ENCODE measurements around the gene EIF4G2.

The EIF4G2 gene

DNA sequence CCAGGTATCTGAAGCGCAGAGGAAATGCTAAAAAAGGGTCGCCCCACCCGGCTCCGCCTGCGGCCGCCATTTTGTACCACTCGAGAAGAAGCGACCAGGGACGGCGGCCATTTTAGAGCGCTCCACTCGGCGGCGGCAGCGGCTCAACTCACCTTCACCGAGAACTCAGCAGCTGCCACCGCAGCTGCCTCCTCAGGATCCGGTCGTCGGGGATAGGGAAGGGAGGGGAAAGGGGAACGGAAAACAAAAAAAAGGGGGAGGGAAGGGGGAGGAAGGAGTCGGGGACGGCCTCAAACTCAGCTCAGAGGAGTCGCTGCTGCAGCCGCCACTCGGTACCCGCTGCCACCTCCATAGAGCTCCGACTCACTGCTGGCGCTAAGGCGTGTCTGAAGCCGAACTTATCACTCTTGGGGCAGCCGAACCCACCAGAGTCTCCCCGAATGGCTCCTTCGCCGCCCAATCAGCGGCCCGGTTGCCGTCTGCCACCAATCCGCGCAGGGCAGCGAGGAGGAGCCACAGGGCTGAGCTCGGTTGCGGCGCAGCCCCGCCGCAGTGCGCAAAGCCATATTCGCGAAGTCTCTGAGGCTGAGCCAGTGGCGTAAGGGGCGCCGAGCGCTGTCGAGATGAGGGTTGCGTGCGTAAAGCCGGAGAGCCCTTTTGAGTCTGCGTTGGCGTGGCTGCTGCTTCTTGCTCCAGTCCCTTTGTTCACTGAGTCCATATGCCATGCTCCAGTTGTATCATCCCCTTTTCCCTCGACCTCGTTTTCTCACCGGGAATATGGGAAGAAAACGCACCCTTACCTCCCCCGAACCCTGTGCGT lies at the start of gene EIF4G2:
EIF4G2 (minus strand) TSS at position 374 of the 820 bp plus-strand sequence.
- Histone ChIP-seq H3K9ac (ENCODE audit: low read depth in 1 of 2, low read length in 2 of 2) (peak within 1 kb of the TSS; percentile 99 to 100), H3K4me3 (ENCODE audit: low read length in 2 of 2) (peak within 1 kb of the TSS; percentile 83 to 97), H3K36me3 (ENCODE audit: control insufficient read depth in 2 of 2, insufficient read depth in 2 of 2, low read length in 2 of 2) (peaks cover 29 to 32% of the 10 kb centered on the region in 2 donors), H3K9me3 (ENCODE audit: control insufficient read depth in 2 of 2, low read length in 2 of 2) (no peaks in the 10 kb centered on the region), H3K27ac (ENCODE audit: low read depth in 2 of 2, low read length in 2 of 2) (peak within 1 kb of the TSS; percentile 97 to 99), H3K4me1 (ENCODE audit: control insufficient read depth in 2 of 2, insufficient read depth in 2 of 2, low read length in 2 of 2) (peaks cover 17 to 22% of the 10 kb centered on the region in 2 donors), H3K27me3 (ENCODE audit: control insufficient read depth in 2 of 2, insufficient read depth in 2 of 2, low read length in 2 of 2) (no peaks in the 10 kb centered on the region)

DNA sequence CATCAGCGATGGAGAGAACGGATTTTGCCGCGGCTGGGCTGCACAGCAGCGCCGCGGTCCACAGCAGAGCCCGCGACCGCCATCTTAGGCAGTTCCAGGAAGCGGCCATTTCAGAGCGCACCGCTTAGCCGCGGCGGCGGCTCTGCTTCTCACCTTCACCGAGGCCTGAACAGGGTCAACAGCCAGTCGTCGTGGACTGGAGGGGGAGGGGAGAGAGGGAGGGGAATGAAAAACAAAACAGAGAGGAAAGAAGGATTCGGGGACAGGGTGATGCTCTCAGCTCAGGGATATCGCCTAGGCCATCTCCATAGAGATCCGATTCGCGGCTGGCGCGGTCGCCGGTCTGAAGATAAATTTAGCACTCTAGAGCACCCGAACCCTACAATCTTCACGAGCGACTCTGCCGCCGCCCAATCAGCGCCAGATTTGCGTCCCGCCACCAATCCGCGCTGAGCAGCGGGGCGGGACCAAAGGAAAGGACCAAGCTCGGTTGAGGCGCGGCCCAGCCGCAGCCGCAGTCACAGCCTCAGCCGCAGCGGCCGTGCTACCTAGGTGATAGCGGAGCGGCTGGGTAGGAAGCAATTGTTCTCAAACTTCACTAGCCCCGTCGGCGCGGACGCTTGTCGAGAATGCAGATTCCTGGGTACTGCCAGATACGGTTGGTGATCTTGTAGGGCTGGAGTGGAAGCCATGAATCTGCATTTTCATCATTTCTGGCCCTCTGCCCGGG lies 49.1 kb upstream of the EIF4G2 start, which contains the start of gene ZBED5:
ZBED5 (minus strand) TSS at position 345 of the 730 bp plus-strand sequence. CDS start 3,108 bp downstream, outside the sequence.
- H3K4me1 ChIP-seq (ENCODE audit: control insufficient read depth in 2 of 2, insufficient read depth in 2 of 2, low read length in 2 of 2), result peaks cover 8% of the 10 kb centered on the region in 2 donors
- peaks cover 22 to 26% of the 10 kb centered on the region in 2 donors for H3K36me3 ChIP-seq (ENCODE audit: control insufficient read depth in 2 of 2, insufficient read depth in 2 of 2, low read length in 2 of 2)
- no peaks in the 10 kb centered on the region for H3K27me3 ChIP-seq (ENCODE audit: control insufficient read depth in 2 of 2, insufficient read depth in 2 of 2, low read length in 2 of 2)
- no peaks in the 10 kb centered on the region for H3K9me3 ChIP-seq (ENCODE audit: control insufficient read depth in 2 of 2, low read length in 2 of 2)
- peak within 1 kb of the TSS; percentile 97 to 99 for H3K9ac ChIP-seq (ENCODE audit: low read depth in 1 of 2, low read length in 2 of 2)
- peak within 1 kb of the TSS; percentile 83 to 91 for H3K4me3 ChIP-seq (ENCODE audit: low read length in 2 of 2)
- H3K27ac ChIP-seq (ENCODE audit: low read depth in 2 of 2, low read length in 2 of 2), result peak within 1 kb of the TSS; percentile 99

DNA sequence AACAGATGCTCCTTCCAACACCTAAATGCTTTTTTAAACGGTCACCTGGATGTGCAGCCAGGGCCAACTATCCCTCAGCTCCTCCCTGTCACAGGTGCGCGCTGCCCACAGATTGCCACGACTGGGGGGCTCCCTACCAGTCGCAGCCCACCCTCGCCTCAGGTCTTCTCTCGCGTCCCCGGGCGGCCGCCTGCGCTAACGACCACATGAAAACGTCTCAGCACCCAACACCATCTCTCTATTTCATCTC lies 48.7 kb upstream of the EIF4G2 start:
- H3K4me1 ChIP-seq (ENCODE audit: control insufficient read depth in 2 of 2, insufficient read depth in 2 of 2, low read length in 2 of 2), result peaks cover 8% of the 10 kb centered on the region in 2 donors
- peak overlapping the region; percentile 96 to 97 for H3K9ac ChIP-seq (ENCODE audit: low read depth in 1 of 2, low read length in 2 of 2)
- H3K4me3 ChIP-seq (ENCODE audit: low read length in 2 of 2), result peak overlapping the region; percentile 83 to 91
- H3K36me3 ChIP-seq (ENCODE audit: control insufficient read depth in 2 of 2, insufficient read depth in 2 of 2, low read length in 2 of 2), result peaks cover 25 to 27% of the 10 kb centered on the region in 2 donors
- H3K9me3 ChIP-seq (ENCODE audit: control insufficient read depth in 2 of 2, low read length in 2 of 2), result no peaks in the 10 kb centered on the region
- no peaks in the 10 kb centered on the region for H3K27me3 ChIP-seq (ENCODE audit: control insufficient read depth in 2 of 2, insufficient read depth in 2 of 2, low read length in 2 of 2)
- H3K27ac ChIP-seq (ENCODE audit: low read depth in 2 of 2, low read length in 2 of 2), result peak overlapping the region; percentile 99

DNA sequence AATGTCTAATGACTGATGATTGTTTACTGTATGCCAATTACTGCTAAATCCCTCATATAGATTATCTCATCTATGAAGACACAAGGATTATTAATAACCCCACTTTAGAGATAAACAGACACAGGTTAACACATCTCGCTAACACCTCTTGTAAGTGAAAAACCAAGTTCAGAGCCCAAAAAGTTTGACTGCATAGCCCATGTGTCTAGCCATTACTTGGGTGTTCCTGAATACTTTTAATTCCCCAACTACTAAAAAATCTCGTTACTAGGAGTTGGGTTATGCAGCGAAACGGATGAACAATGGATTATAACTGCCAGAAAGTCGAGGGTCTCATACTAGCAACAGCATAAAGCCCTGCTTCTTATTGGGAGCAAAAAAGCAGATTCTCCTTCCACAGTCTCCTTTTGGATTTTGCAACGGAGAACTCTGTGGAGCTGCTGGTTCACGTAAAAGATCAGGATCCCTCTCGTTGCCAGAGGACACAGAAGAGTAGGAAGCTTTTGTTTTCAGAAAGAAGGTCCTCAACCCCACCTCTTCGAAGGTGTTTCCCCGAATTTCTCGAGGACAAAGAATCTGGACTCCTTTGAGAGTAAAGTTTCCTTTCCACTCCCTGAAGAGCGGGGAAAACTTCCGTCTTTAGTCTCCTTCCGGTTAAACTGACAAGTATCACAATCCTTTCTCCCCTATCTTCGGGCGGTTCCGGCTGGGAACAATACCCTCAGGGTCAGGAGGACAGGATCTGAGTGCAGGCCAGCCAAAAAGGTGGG lies 48.1 kb upstream of the EIF4G2 start:
- Histone ChIP-seq H3K9me3 (ENCODE audit: control insufficient read depth in 2 of 2, low read length in 2 of 2) (no peaks in the 10 kb centered on the region), H3K36me3 (ENCODE audit: control insufficient read depth in 2 of 2, insufficient read depth in 2 of 2, low read length in 2 of 2) (peaks cover 27 to 32% of the 10 kb centered on the region in 2 donors), H3K9ac (ENCODE audit: low read depth in 1 of 2, low read length in 2 of 2) (peak overlapping the region; percentile 96 to 97), H3K4me1 (ENCODE audit: control insufficient read depth in 2 of 2, insufficient read depth in 2 of 2, low read length in 2 of 2) (peaks cover 8% of the 10 kb centered on the region in 2 donors), H3K27me3 (ENCODE audit: control insufficient read depth in 2 of 2, insufficient read depth in 2 of 2, low read length in 2 of 2) (no peaks in the 10 kb centered on the region), H3K27ac (ENCODE audit: low read depth in 2 of 2, low read length in 2 of 2) (peak overlapping the region; percentile 99), H3K4me3 (ENCODE audit: low read length in 2 of 2) (peak overlapping the region; percentile 83 to 91)

DNA sequence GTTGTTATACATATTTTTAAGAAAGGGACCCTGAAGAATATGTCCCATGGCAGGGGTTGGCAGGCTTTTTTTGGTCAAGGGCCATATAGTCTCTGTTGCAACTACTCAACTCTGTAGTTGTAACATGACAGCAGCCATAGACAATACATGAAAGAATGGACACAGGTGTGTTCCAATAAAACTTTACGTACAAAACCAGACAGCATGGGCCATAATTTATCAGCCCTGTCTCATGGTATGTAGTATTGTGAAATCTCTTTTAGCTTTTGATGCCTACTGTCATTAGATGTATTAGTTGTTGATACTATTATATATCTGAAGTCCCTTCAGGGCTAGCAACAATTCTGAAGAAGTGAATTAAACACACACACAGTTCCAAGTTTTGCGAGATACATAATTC lies 46.6 kb upstream of the EIF4G2 start:
- no peaks in the 10 kb centered on the region for H3K9me3 ChIP-seq (ENCODE audit: control insufficient read depth in 2 of 2, low read length in 2 of 2)
- H3K4me1 ChIP-seq (ENCODE audit: control insufficient read depth in 2 of 2, insufficient read depth in 2 of 2, low read length in 2 of 2), result peaks cover 8% of the 10 kb centered on the region in 2 donors
- no peak overlapping the region for H3K27ac ChIP-seq (ENCODE audit: low read depth in 2 of 2, low read length in 2 of 2)
- H3K9ac ChIP-seq (ENCODE audit: low read depth in 1 of 2, low read length in 2 of 2), result no peak overlapping the region
- peaks cover 27 to 32% of the 10 kb centered on the region in 2 donors for H3K36me3 ChIP-seq (ENCODE audit: control insufficient read depth in 2 of 2, insufficient read depth in 2 of 2, low read length in 2 of 2)
- no peaks in the 10 kb centered on the region for H3K27me3 ChIP-seq (ENCODE audit: control insufficient read depth in 2 of 2, insufficient read depth in 2 of 2, low read length in 2 of 2)
- no peak overlapping the region for H3K4me3 ChIP-seq (ENCODE audit: low read length in 2 of 2)

DNA sequence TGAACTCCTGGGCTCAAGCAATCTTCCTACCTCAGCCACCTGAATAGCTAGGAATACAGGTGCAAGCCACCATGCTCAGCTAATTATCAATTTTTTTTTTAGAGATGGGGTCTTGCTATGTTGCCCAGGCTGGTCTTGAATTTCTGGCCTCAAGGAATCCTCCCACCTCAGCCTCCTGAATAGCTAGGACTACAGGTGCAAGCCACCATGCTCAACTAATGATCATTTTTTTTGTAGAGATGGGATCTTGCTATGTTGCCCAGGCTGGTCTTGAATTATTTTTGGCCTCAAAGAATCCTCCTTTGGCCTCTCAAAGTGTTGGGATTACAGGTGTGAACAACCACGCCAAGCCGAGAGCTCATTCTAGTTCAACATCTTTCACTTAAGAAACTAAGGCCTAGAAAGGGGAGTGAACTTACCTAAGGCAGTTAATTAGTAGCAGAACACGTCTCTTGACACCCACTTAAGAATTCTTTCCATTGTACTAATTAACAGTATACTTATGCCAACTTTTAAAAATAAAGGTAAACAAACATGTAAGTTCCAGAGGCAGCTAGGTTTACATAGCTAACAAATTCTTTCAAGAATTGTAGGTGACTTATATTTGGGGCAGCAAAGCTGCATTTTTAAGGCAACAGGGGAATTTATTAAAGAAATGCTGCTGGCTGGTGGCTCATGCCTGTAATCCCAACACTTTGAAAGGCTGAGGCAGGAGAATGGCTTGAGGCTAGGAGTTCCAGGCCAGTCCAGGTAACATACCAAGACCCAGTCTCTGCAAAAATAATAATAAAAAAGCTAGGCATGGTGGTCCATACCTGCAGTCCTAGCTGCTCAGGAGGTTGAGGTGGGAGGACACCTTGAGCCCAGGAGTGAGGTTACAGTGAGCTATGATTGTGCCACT lies 39.5 kb upstream of the EIF4G2 start:
- H3K36me3 ChIP-seq (ENCODE audit: control insufficient read depth in 2 of 2, insufficient read depth in 2 of 2, low read length in 2 of 2), result peaks cover 8 to 10% of the 10 kb centered on the region in 2 donors
- H3K9ac ChIP-seq (ENCODE audit: low read depth in 1 of 2, low read length in 2 of 2), result no peak overlapping the region
- H3K4me3 ChIP-seq (ENCODE audit: low read length in 2 of 2), result no peak overlapping the region
- no peak overlapping the region for H3K27ac ChIP-seq (ENCODE audit: low read depth in 2 of 2, low read length in 2 of 2)
- H3K9me3 ChIP-seq (ENCODE audit: control insufficient read depth in 2 of 2, low read length in 2 of 2), result no peaks in the 10 kb centered on the region
- H3K4me1 ChIP-seq (ENCODE audit: control insufficient read depth in 2 of 2, insufficient read depth in 2 of 2, low read length in 2 of 2), result peaks cover 6 to 8% of the 10 kb centered on the region in 2 donors
- no peaks in the 10 kb centered on the region for H3K27me3 ChIP-seq (ENCODE audit: control insufficient read depth in 2 of 2, insufficient read depth in 2 of 2, low read length in 2 of 2)

DNA sequence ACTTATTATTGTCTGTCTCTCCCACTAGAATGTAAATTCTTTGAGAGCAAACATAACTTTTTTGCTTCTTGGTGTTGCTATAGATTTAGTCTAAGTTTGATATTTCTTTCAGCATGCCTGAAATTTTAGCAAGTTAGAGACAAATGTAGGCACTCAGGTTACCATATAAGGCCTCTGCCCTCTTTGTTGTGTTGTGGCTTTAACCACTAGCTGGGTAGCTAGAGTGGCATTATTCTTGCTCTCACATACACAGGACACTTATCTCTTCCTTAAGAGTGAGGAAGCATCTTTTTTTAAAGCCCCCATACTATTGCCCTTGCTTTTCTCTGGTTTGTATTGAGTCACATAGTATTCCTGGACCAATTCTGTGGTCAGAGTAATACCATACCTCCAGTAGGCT lies 37.9 kb upstream of the EIF4G2 start:
- H3K9me3 ChIP-seq (ENCODE audit: control insufficient read depth in 2 of 2, low read length in 2 of 2), result no peaks in the 10 kb centered on the region
- H3K4me3 ChIP-seq (ENCODE audit: low read length in 2 of 2), result no peak overlapping the region
- H3K27ac ChIP-seq (ENCODE audit: low read depth in 2 of 2, low read length in 2 of 2), result no peak overlapping the region
- H3K36me3 ChIP-seq (ENCODE audit: control insufficient read depth in 2 of 2, insufficient read depth in 2 of 2, low read length in 2 of 2), result no peaks in the 10 kb centered on the region
- H3K27me3 ChIP-seq (ENCODE audit: control insufficient read depth in 2 of 2, insufficient read depth in 2 of 2, low read length in 2 of 2), result no peaks in the 10 kb centered on the region
- no peak overlapping the region for H3K9ac ChIP-seq (ENCODE audit: low read depth in 1 of 2, low read length in 2 of 2)
- peaks cover 6 to 10% of the 10 kb centered on the region in 2 donors for H3K4me1 ChIP-seq (ENCODE audit: control insufficient read depth in 2 of 2, insufficient read depth in 2 of 2, low read length in 2 of 2)

DNA sequence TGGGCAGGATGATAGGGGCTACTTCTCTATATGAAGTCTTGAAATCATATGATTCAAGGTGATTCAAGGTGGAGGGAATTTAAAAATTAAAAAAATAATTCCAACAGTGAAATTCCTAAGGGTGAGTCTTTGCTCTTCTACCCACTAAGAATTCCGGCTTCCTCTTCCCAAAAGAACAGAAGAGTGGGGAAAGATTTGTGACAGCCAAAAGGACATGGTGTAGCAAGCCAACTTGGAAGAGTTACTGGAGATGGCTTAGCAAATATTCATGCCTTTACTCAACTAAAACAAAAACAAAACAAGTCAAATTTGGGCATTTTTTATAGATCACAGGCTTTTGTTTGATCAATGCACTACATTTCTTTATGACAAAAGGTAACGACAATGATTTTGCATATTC lies 36.9 kb upstream of the EIF4G2 start:
- Histone ChIP-seq H3K27me3 (ENCODE audit: control insufficient read depth in 2 of 2, insufficient read depth in 2 of 2, low read length in 2 of 2) (no peaks in the 10 kb centered on the region), H3K9me3 (ENCODE audit: control insufficient read depth in 2 of 2, low read length in 2 of 2) (no peaks in the 10 kb centered on the region), H3K4me1 (ENCODE audit: control insufficient read depth in 2 of 2, insufficient read depth in 2 of 2, low read length in 2 of 2) (peaks cover 6 to 10% of the 10 kb centered on the region in 2 donors), H3K36me3 (ENCODE audit: control insufficient read depth in 2 of 2, insufficient read depth in 2 of 2, low read length in 2 of 2) (no peaks in the 10 kb centered on the region), H3K9ac (ENCODE audit: low read depth in 1 of 2, low read length in 2 of 2) (no peak overlapping the region), H3K27ac (ENCODE audit: low read depth in 2 of 2, low read length in 2 of 2) (no peak overlapping the region), H3K4me3 (ENCODE audit: low read length in 2 of 2) (no peak overlapping the region)

DNA sequence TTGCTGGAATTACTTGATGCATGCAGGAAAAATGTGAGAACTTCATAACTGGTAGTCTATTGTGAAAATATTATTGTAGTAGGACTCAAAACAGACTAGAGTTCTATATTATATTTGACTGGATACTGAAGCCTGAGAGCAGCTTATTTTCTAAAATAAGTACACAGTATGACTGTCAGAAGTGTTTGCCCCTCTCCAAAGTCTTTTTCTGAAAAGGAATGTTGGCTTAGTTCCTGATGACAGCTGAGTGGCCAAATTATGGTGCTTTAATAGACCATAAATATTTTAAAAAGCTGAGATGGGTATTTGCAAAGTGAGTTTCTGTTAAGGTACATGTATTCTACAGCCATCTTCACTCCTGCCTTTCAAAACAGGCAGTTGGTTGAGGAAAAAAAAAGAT lies 36.1 kb upstream of the EIF4G2 start:
- Histone ChIP-seq H3K9me3 (ENCODE audit: control insufficient read depth in 2 of 2, low read length in 2 of 2) (no peaks in the 10 kb centered on the region), H3K27ac (ENCODE audit: low read depth in 2 of 2, low read length in 2 of 2) (no peak overlapping the region), H3K9ac (ENCODE audit: low read depth in 1 of 2, low read length in 2 of 2) (no peak overlapping the region)

More for the DNA sequence above, 36.1 kb upstream of the EIF4G2 start:
- Histone ChIP-seq H3K27me3 (ENCODE audit: control insufficient read depth in 2 of 2, insufficient read depth in 2 of 2, low read length in 2 of 2) (no peaks in the 10 kb centered on the region), H3K36me3 (ENCODE audit: control insufficient read depth in 2 of 2, insufficient read depth in 2 of 2, low read length in 2 of 2) (no peaks in the 10 kb centered on the region), H3K4me3 (ENCODE audit: low read length in 2 of 2) (no peak overlapping the region), H3K4me1 (ENCODE audit: control insufficient read depth in 2 of 2, insufficient read depth in 2 of 2, low read length in 2 of 2) (peaks cover 6 to 10% of the 10 kb centered on the region in 2 donors)
